ENCODE measurements around the gene RBM33.
A peak's percentile ranks its signal among the peaks of the same experiment; 100 is the strongest.

DNA sequence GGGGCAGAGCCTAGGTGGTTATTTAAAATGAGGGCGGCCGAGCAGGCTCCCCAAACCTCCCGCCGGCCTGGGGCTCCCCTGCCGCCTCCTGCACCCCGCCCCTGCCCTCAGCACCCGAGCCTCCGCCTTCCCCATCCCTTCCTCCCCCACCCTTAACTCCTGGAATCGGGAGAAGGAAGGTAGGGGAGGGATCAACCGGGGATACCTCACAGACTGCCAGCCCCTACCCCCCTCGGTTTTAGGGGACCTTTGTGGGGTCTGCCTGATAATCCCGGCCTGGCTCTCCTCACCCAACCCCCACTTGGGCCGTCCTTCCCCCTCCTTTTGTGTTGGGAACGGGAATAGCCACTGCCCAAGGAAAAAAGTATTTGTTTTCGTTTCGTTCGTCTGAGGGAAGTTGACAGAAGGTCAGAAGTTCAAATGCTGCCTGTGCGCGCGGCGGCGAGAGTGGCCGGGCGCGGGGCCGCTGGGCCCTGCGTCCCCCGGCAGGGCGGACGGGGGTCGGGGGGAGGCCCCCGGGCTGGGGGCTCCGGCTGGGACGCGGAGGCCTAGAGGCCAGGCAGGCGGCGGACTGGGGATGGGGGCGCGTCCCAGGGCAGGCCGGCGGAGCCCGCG is 165.0 kb downstream of the RBM33 start:
- TF ChIP-seq TAF1 (CRISPR knock-in tag; IDR thresholded peaks at IDR 0.05), result no peak
- TF ChIP-seq MLLT10 (CRISPR knock-in tag; IDR thresholded peaks at IDR 0.05), result no peak
- no peak for TF ChIP-seq POLR2A (IDR thresholded peaks at IDR 0.05; ENCODE audit: insufficient read depth in 1 of 2, low read depth in 2 of 2, low read length in 2 of 2)
- TF ChIP-seq ZNF207 (IDR thresholded peaks at IDR 0.05; ENCODE audit: borderline replicate concordance), result no peak
- TF ChIP-seq POLR2AphosphoS5 (IDR thresholded peaks at IDR 0.05; ENCODE audit: low read depth, low read length), result no peak
- TF ChIP-seq ZFP41 (CRISPR knock-in tag; IDR thresholded peaks at IDR 0.05; ENCODE audit: borderline replicate concordance), result 0 out of 2 replicates have a peak, but pooled peaks have one; percentile 6
- TF ChIP-seq ZNF10 (CRISPR knock-in tag; IDR thresholded peaks at IDR 0.05; ENCODE audit: borderline replicate concordance, low read depth), result no peak
- TF ChIP-seq EP300 (IDR thresholded peaks at IDR 0.05; ENCODE audit: low read depth in 2 of 2, low read length in 2 of 2), result no peak
- TF ChIP-seq EP300 (CRISPR knock-in tag; IDR thresholded peaks at IDR 0.05; ENCODE audit: borderline replicate concordance), result no peak
- TF ChIP-seq, protein P1, sequence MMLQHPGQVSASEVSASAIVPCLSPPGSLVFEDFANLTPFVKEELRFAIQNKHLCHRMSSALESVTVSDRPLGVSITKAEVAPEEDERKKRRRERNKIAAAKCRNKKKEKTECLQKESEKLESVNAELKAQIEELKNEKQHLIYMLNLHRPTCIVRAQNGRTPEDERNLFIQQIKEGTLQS (CRISPR knock-in tag; IDR thresholded peaks at IDR 0.05), result no peak
- no peak for TF ChIP-seq RAD21 (CRISPR knock-in tag; IDR thresholded peaks at IDR 0.05)
- TF ChIP-seq, protein P2, sequence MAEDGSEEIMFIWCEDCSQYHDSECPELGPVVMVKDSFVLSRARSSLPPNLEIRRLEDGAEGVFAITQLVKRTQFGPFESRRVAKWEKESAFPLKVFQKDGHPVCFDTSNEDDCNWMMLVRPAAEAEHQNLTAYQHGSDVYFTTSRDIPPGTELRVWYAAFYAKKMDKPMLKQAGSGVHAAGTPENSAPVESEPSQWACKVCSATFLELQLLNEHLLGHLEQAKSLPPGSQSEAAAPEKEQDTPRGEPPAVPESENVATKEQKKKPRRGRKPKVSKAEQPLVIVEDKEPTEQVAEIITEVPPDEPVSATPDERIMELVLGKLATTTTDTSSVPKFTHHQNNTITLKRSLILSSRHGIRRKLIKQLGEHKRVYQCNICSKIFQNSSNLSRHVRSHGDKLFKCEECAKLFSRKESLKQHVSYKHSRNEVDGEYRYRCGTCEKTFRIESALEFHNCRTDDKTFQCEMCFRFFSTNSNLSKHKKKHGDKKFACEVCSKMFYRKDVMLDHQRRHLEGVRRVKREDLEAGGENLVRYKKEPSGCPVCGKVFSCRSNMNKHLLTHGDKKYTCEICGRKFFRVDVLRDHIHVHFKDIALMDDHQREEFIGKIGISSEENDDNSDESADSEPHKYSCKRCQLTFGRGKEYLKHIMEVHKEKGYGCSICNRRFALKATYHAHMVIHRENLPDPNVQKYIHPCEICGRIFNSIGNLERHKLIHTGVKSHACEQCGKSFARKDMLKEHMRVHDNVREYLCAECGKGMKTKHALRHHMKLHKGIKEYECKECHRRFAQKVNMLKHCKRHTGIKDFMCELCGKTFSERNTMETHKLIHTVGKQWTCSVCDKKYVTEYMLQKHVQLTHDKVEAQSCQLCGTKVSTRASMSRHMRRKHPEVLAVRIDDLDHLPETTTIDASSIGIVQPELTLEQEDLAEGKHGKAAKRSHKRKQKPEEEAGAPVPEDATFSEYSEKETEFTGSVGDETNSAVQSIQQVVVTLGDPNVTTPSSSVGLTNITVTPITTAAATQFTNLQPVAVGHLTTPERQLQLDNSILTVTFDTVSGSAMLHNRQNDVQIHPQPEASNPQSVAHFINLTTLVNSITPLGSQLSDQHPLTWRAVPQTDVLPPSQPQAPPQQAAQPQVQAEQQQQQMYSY (CRISPR knock-in tag; IDR thresholded peaks at IDR 0.05), result no peak
- TF ChIP-seq ETV5 (CRISPR knock-in tag; IDR thresholded peaks at IDR 0.05; ENCODE audit: borderline replicate concordance), result no peak
